22Rv1 (cell line): Measurements from ENCODE around the gene NEDD4L.

Source experiments
- CTCF ChIP-seq: fragments of 450-650 bp; IDR thresholded peaks from 2 replicates; pipeline ENCODE4 v1.5.1; 2017; ENCODE audit warnings: mild to moderate bottlenecking
- ZFX ChIP-seq: fragments of 450-650 bp; IDR thresholded peaks from 2 replicates; pipeline ENCODE4 v1.6.1; 2017; ENCODE audit warnings: antibody characterized with exemption, borderline replicate concordance

- no peak for TF ChIP-seq CTCF
- no peak for TF ChIP-seq ZFX
Measured at GRCh38 chr18:58032233-58032632, 11.8 kb upstream of the NEDD4L start.
